Activated CD8-positive, alpha-beta T cell treated with anti-CD3 and anti-CD28 coated beads, Interleukin-2, amount 10 ng/mL, durations not matched to agents 7 days and 5 days (primary cell): Measurements from ENCODE around the gene PADI1. TPM values are rescaled to one million over a fixed set of nuclear protein-coding genes. Genes with fewer than 3 reads are reported as not detected.

Experiments used
- ATAC-seq: fragments of 150-1000 bp; cut with Tn5 transposase; one replicate; pipeline ENCODE4 v1.10.0; 2021; ENCODE audit warnings: moderate library complexity
- CTCF ChIA-PET: fragments of 350-600 bp; sonication (Branson Sonifier 250); formaldehyde crosslinking; loops from one replicate; lab custom pipeline; 2021; ENCODE audit warnings: antibody characterized with exemption; lab: Charles Lee
- POLR2A ChIA-PET: fragments of 350-600 bp; sonication (Branson Sonifier 250); formaldehyde crosslinking; loops from one replicate; lab custom pipeline; 2021; ENCODE audit warnings: antibody characterized with exemption; lab: Charles Lee
- DNase-seq: peaks from one replicate; pipeline ENCODE4 v3.0.0-alpha.2; 2020
- H3K27ac Mint-ChIP-seq: one replicate; pipeline ENCODE4 v1.8.0; 2021; ENCODE audit warnings: mild to moderate bottlenecking, mixed read lengths
- H3K27me3 Mint-ChIP-seq: one replicate; pipeline ENCODE4 v1.8.0; 2021; ENCODE audit warnings: low read depth, mixed read lengths
- H3K36me3 Mint-ChIP-seq: one replicate; pipeline ENCODE4 v1.8.0; 2021; ENCODE audit warnings: low read depth, mixed read lengths
- H3K4me1 Mint-ChIP-seq: one replicate; pipeline ENCODE4 v1.8.0; 2021; ENCODE audit warnings: low read depth, mixed read lengths
- H3K4me3 Mint-ChIP-seq: one replicate; pipeline ENCODE4 v1.8.0; 2021; ENCODE audit warnings: mild to moderate bottlenecking, mixed read lengths
- H3K9me3 Mint-ChIP-seq: one replicate; pipeline ENCODE4 v1.8.0; 2022; ENCODE audit warnings: mixed read lengths; ENCODE audit not compliant: insufficient read depth
- total RNA-seq, 2 experiments: library from RNA; stranded (reverse); gene quantifications; one replicate each; pipeline ENCODE4 v1.2.3, GENCODE V29; 2021

Gene PADI1
- total RNA-seq, 2 experiments from 2014 or later: not detected

- Mint-ChIP-seq H3K27me3 (peaks cover 60% of the 10 kb centered on the region), H3K36me3 (no peaks in the 10 kb centered on the region), H3K9me3 (no peaks in the 10 kb centered on the region), H3K4me1 (peaks cover 37% of the 10 kb centered on the region), H3K4me3 (peak overlapping the region; percentile 32), H3K27ac (no peak overlapping the region)
- no peak for DNase-seq
- no peak for ATAC-seq
- CTCF ChIA-PET: interaction anchor here (0.8 to 1.2 kb wide), 2 partner anchors 51 to 87 kb away, joined by 3 to 4 read pairs; no protein-coding TSS in a partner anchor
- POLR2A ChIA-PET: interaction anchor here (1.0 kb wide), 1 partner anchor 12 kb away, joined by 6 read pairs; no protein-coding TSS in a partner anchor
Measured at GRCh38 chr1:17213148-17213781, 8.3 kb downstream of the PADI1 start.

GRCh38 chr1:17213782-17214148, 8.8 kb downstream of the PADI1 start:
- peaks cover 34% of the 10 kb centered on the region for H3K4me1 Mint-ChIP-seq
- H3K36me3 Mint-ChIP-seq: no peaks in the 10 kb centered on the region
- DNase-seq (no peak), ATAC-seq (no peak)
- H3K9me3 Mint-ChIP-seq: no peaks in the 10 kb centered on the region
- H3K4me3 Mint-ChIP-seq: no peak overlapping the region
- peaks cover 59% of the 10 kb centered on the region for H3K27me3 Mint-ChIP-seq
- ChIA-PET POLR2A (no interaction called here), CTCF (no interaction called here)
- H3K27ac Mint-ChIP-seq: no peak overlapping the region

- Mint-ChIP-seq H3K9me3 (no peaks in the 10 kb centered on the region), H3K36me3 (no peaks in the 10 kb centered on the region), H3K27ac (no peak overlapping the region), H3K27me3 (peaks cover 50% of the 10 kb centered on the region), H3K4me3 (no peak overlapping the region), H3K4me1 (peaks cover 33% of the 10 kb centered on the region)
- POLR2A ChIA-PET: no interaction called here
- CTCF ChIA-PET: no interaction called here
- DNase-seq: no peak
- ATAC-seq: no peak
Measured at GRCh38 chr1:17214876-17215544, 10.1 kb downstream of the PADI1 start.

GRCh38 chr1:17215545-17215890, 10.6 kb downstream of the PADI1 start:
- ChIA-PET POLR2A (no interaction called here), CTCF (no interaction called here)
- no peak overlapping the region for H3K27ac Mint-ChIP-seq
- H3K27me3 Mint-ChIP-seq: peaks cover 50% of the 10 kb centered on the region
- H3K36me3 Mint-ChIP-seq: no peaks in the 10 kb centered on the region
- H3K4me3 Mint-ChIP-seq: no peak overlapping the region
- H3K9me3 Mint-ChIP-seq: no peaks in the 10 kb centered on the region
- no peak for DNase-seq
- peaks cover 30% of the 10 kb centered on the region for H3K4me1 Mint-ChIP-seq
- no peak for ATAC-seq

GRCh38 chr1:17216078-17216477, 11.2 kb downstream of the PADI1 start:
- no peak overlapping the region for H3K4me3 Mint-ChIP-seq
- no peaks in the 10 kb centered on the region for H3K9me3 Mint-ChIP-seq
- H3K36me3 Mint-ChIP-seq: no peaks in the 10 kb centered on the region
- CTCF ChIA-PET: no interaction called here
- no peak overlapping the region for H3K27ac Mint-ChIP-seq
- DNase-seq (no peak), ATAC-seq (no peak)
- POLR2A ChIA-PET: no interaction called here
- peaks cover 47% of the 10 kb centered on the region for H3K27me3 Mint-ChIP-seq
- H3K4me1 Mint-ChIP-seq: peaks cover 27% of the 10 kb centered on the region

- ChIA-PET POLR2A (no interaction called here), CTCF (no interaction called here)
- Mint-ChIP-seq H3K9me3 (no peaks in the 10 kb centered on the region), H3K27me3 (peaks cover 52% of the 10 kb centered on the region), H3K4me1 (peaks cover 15% of the 10 kb centered on the region), H3K36me3 (no peaks in the 10 kb centered on the region), H3K4me3 (no peak overlapping the region), H3K27ac (no peak overlapping the region)
- DNase-seq: no peak
- ATAC-seq: no peak
Measured at GRCh38 chr1:17217607-17218006, 12.7 kb downstream of the PADI1 start.

- CTCF ChIA-PET: no interaction called here
- POLR2A ChIA-PET: no interaction called here
- H3K27me3 Mint-ChIP-seq: peaks cover 46% of the 10 kb centered on the region
- H3K27ac Mint-ChIP-seq: no peak overlapping the region
- peaks cover 2% of the 10 kb centered on the region for H3K4me1 Mint-ChIP-seq
- DNase-seq (no peak), ATAC-seq (no peak)
- H3K36me3 Mint-ChIP-seq: no peaks in the 10 kb centered on the region
- H3K4me3 Mint-ChIP-seq: no peak overlapping the region
- H3K9me3 Mint-ChIP-seq: no peaks in the 10 kb centered on the region
Measured at GRCh38 chr1:17218939-17219338, 14.0 kb downstream of the PADI1 start.

GRCh38 chr1:17220287-17220686, 15.4 kb downstream of the PADI1 start:
- DNase-seq: no peak
- no peaks in the 10 kb centered on the region for H3K9me3 Mint-ChIP-seq
- CTCF ChIA-PET: no interaction called here
- POLR2A ChIA-PET: interaction anchor here (0.6 kb wide), 1 partner anchor 590 kb away, joined by 3 read pairs; no protein-coding TSS in a partner anchor
- ATAC-seq: no peak
- no peaks in the 10 kb centered on the region for H3K4me1 Mint-ChIP-seq
- H3K27ac Mint-ChIP-seq: no peak overlapping the region
- H3K27me3 Mint-ChIP-seq: peaks cover 38% of the 10 kb centered on the region
- H3K4me3 Mint-ChIP-seq: no peak overlapping the region
- H3K36me3 Mint-ChIP-seq: no peaks in the 10 kb centered on the region

GRCh38 chr1:17222557-17222956, 17.6 kb downstream of the PADI1 start:
- ChIA-PET POLR2A (no interaction called here), CTCF (no interaction called here)
- ATAC-seq: no peak
- Mint-ChIP-seq H3K9me3 (no peaks in the 10 kb centered on the region), H3K4me1 (no peaks in the 10 kb centered on the region), H3K4me3 (no peak overlapping the region), H3K27me3 (peaks cover 23% of the 10 kb centered on the region), H3K27ac (no peak overlapping the region), H3K36me3 (no peaks in the 10 kb centered on the region)
- no peak for DNase-seq

- H3K27me3 Mint-ChIP-seq: peaks cover 18% of the 10 kb centered on the region
- CTCF ChIA-PET: interaction anchor here (0.9 kb wide), 1 partner anchor 12 kb away, joined by 3 read pairs; no protein-coding TSS in a partner anchor
- H3K9me3 Mint-ChIP-seq: no peaks in the 10 kb centered on the region
- no peaks in the 10 kb centered on the region for H3K36me3 Mint-ChIP-seq
- no peaks in the 10 kb centered on the region for H3K4me1 Mint-ChIP-seq
- DNase-seq (no peak), ATAC-seq (no peak)
- no peak overlapping the region for H3K27ac Mint-ChIP-seq
- H3K4me3 Mint-ChIP-seq: no peak overlapping the region
- POLR2A ChIA-PET: no interaction called here
Measured at GRCh38 chr1:17224434-17224833, 19.5 kb downstream of the PADI1 start.

- H3K4me3 Mint-ChIP-seq: no peak overlapping the region
- no peak overlapping the region for H3K27ac Mint-ChIP-seq
- H3K9me3 Mint-ChIP-seq: no peaks in the 10 kb centered on the region
- ATAC-seq: no peak
- H3K36me3 Mint-ChIP-seq: no peaks in the 10 kb centered on the region
- POLR2A ChIA-PET: no interaction called here
- DNase-seq: no peak
- H3K4me1 Mint-ChIP-seq: no peaks in the 10 kb centered on the region
- H3K27me3 Mint-ChIP-seq: peaks cover 18% of the 10 kb centered on the region
- CTCF ChIA-PET: interaction anchor here (0.9 to 1.7 kb wide), 2 partner anchors 12 kb away, joined by 3 to 4 read pairs; no protein-coding TSS in a partner anchor
Measured at GRCh38 chr1:17225140-17225539, 20.2 kb downstream of the PADI1 start.

GRCh38 chr1:17227358-17227915, 22.5 kb downstream of the PADI1 start:
- Mint-ChIP-seq H3K4me1 (no peaks in the 10 kb centered on the region), H3K9me3 (no peaks in the 10 kb centered on the region), H3K36me3 (no peaks in the 10 kb centered on the region), H3K4me3 (no peak overlapping the region), H3K27ac (no peak overlapping the region), H3K27me3 (peaks cover 6% of the 10 kb centered on the region)
- ChIA-PET CTCF (no interaction called here), POLR2A (interaction anchor here (0.6 kb wide), 1 partner anchor 105 kb away, joined by 3 read pairs; no protein-coding TSS in a partner anchor)
- DNase-seq (no peak), ATAC-seq (no peak)
